Heart right ventricle (tissue), 16 donors: ENCODE data around the gene IPCEF1. TPM values are rescaled to one million over a fixed set of nuclear protein-coding genes. Genes with fewer than 3 reads are reported as not detected.

Source experiments
- ATAC-seq, 8 donors: fragments of 200-7000 bp; cut with Tn5 transposase; one replicate each; pipeline ENCODE4 v1.9.1; 2020; ENCODE audit warnings: mild to moderate bottlenecking in 8 of 8, moderate library complexity in 8 of 8, moderate number of reproducible peaks in 1 of 8
- DNase-seq, 2 donors: peaks; one replicate each; pipeline ENCODE4 v3.0.0-alpha.2; 2020
- H3K27ac ChIP-seq, 10 donors: fragments of 200-600 bp; sonication (generic) in 2 of 10; one replicate each; pipeline versions ENCODE4 v1.5.0 to v1.8.0; 2020 to 2022; ENCODE audit warnings: mild to moderate bottlenecking in 3 of 10
- H3K27me3 ChIP-seq, 7 donors: fragments of 200-600 bp; one replicate each; pipeline ENCODE4 v1.8.0; 2021 to 2022; ENCODE audit warnings: mild to moderate bottlenecking in 2 of 7
- H3K36me3 ChIP-seq, 9 donors: fragments of 200-600 bp; sonication (generic) in 1 of 9; one replicate each; pipeline versions ENCODE4 v1.5.0 to v1.8.0; 2020 to 2022; ENCODE audit warnings: mild to moderate bottlenecking in 2 of 9
- H3K4me1 ChIP-seq, 9 donors: fragments of 200-600 bp; sonication (generic) in 1 of 9; one replicate each; pipeline versions ENCODE4 v1.5.0 to v1.8.0; 2020 to 2022; ENCODE audit warnings: mild to moderate bottlenecking in 4 of 9
- H3K4me3 ChIP-seq, 10 donors: fragments of 200-600 bp; sonication (generic) in 2 of 10; one replicate each; pipeline versions ENCODE4 v1.5.0 to v1.8.0; 2020 to 2022; ENCODE audit warnings: mild to moderate bottlenecking in 7 of 10, moderate library complexity in 2 of 10
- H3K9me3 ChIP-seq, 11 donors: fragments of 200-600 bp in 10 of 11; sonication (generic) in 2 of 11; one replicate each; pipeline versions ENCODE4 v1.5.0 to v1.8.0; 2013 to 2022; ENCODE audit warnings: mild to moderate bottlenecking in 2 of 11, control low read depth in 1 of 11, moderate library complexity in 1 of 11
- CTCF ChIP-seq, 9 donors: fragments of 200-600 bp; sonication (generic) in 2 of 9; IDR thresholded peaks; one replicate each; pipeline versions ENCODE4 v1.5.0 to v1.8.0; 2021 to 2022; ENCODE audit warnings: antibody characterized with exemption in 9 of 9, mild to moderate bottlenecking in 5 of 9, moderate library complexity in 1 of 9
- WGBS, 2 donors: extraction: QIAGEN DNeasy Blood & Tissue Kit; methylation state at CpG; one replicate each; pipeline ENCODE4 v1.1.7; 2013; ENCODE audit warnings: inconsistent platforms in 1 of 2; 5-methylcytosine and 5-hydroxymethylcytosine counted together
- intact Hi-C, 10 donors: fragments of 100-400 bp; cut with DNase I; formaldehyde crosslinking; loops; one replicate each; pipeline versions ENCODE4 v1.11.1 to v1.14.2; 2022
- polyA plus RNA-seq, 2 donors: library from polyadenylated mRNA; stranded (reverse); fragments of 200-250 nt; gene quantifications; one replicate each; pipeline ENCODE4 v1.2.3, GENCODE V29; 2013
- total RNA-seq, 10 donors: library from RNA; stranded (reverse); fragmentation: NEBNext Ultra II Directional in 3 of 10; extraction: Animal tissue kit (Norgen Biotek cat#: 25700) in 3 of 10; gene quantifications; one replicate each; pipeline versions ENCODE4 v1.2.1 to v1.2.4, GENCODE V29; 2021 to 2023
- donor health status: Arrhythmogenic right ventricular cardiomyopathy.
- donor health status: ischemic (EF 13 %, LVEDD 7.1; RV severe dilation, severe dysfunction).
- donor health status: healthy with polysubstance abuse.
- donor health status: DM: no; HTN: yes; CAD: no.
- donor health status: DM: no; HTN: no; CAD: no.
- donor health status: ischemic (EF 25% LVEDD 6.9; RV normal size, moderate dysfunction).
- donor health status: ischemic (EF 25% LVEDD 5.7; RV mildly dilated, moderate dysfunction).
- donor health status: healthy.
- donor health status: DM: yes; HTN: yes; CAD: no.
- donor health status: Ischemic cardiomyopathy.
- donor health status: ischemic (EF 35%, LVEDD 5.7; RV mildly dilated, moderate dysfunction).
- donor health status: nonischemic (EF 11% LVEDD 7.7; RV severe dilation, severe dysfunction).
- donor health status: DM: yes; HTN: yes; CAD: no.
- donor health status: PGD.
- donor health status: ischemic (EF 29% LVEDD 5.4; RV normal size, mild dysfunction).
- donor health status: nonischemic (EF 23%, LVEDD 6.1; RV moderate dilation, normal function).

Gene IPCEF1
- total and polyA plus RNA-seq, 12 donors = 0.06 to 5.0 (median 1.4) TPM

- H3K36me3 ChIP-seq = no peaks in the 10 kb centered on the region
- TF ChIP-seq CTCF (IDR thresholded peaks at IDR 0.05) = no peak
- DNase-seq = no peak
- no peak overlapping the region for H3K27ac ChIP-seq
- peaks cover 0 to 3% (median 0%) of the 10 kb centered on the region in 7 donors for H3K27me3 ChIP-seq
- H3K4me1 ChIP-seq = peaks cover 0 to 10% (median 0%) of the 10 kb centered on the region in 9 donors
- ATAC-seq = no peak
- 70 to 93% methylated on average over 2 of the region's 2 CpGs for WGBS, 2 donors
- no peak overlapping the region for H3K4me3 ChIP-seq
- intact Hi-C loops = no loop called here
- H3K9me3 ChIP-seq = no peaks in the 10 kb centered on the region
Measured at GRCh38 chr6:154140743-154141142, 215.9 kb downstream of the IPCEF1 start.

- whole genome bisulfite sequencing, 2 donors = 74 to 84% methylated on average over 6 of the region's 6 CpGs
- ATAC-seq (no peak), DNase-seq (no peak)
- no peak for TF ChIP-seq CTCF (IDR thresholded peaks at IDR 0.05)
- intact Hi-C loops = no loop called here
- Histone ChIP-seq H3K9me3 (no peaks in the 10 kb centered on the region), H3K4me1 (peaks cover 0 to 10% (median 0%) of the 10 kb centered on the region in 9 donors), H3K27ac (peak overlapping the region in 1 of 10 donors; percentile 40), H3K27me3 (peaks cover 0 to 3% (median 0%) of the 10 kb centered on the region in 7 donors), H3K4me3 (no peak overlapping the region), H3K36me3 (no peaks in the 10 kb centered on the region)
Measured at GRCh38 chr6:154139892-154140291, 216.7 kb downstream of the IPCEF1 start.

- Histone ChIP-seq H3K4me1 (peaks cover 0 to 10% (median 0%) of the 10 kb centered on the region in 9 donors), H3K9me3 (no peaks in the 10 kb centered on the region), H3K27me3 (peaks cover 0 to 3% (median 0%) of the 10 kb centered on the region in 7 donors), H3K27ac (peak overlapping the region in 1 of 10 donors; percentile 40), H3K4me3 (no peak overlapping the region), H3K36me3 (no peaks in the 10 kb centered on the region)
- DNase-seq (no peak), ATAC-seq (no peak)
- intact Hi-C loops = no loop called here
- 88 to 89% methylated on average over 6 of the region's 6 CpGs for WGBS, 2 donors
- no peak for TF ChIP-seq CTCF (IDR thresholded peaks at IDR 0.05)
Measured at GRCh38 chr6:154138793-154139192, 217.8 kb downstream of the IPCEF1 start.

- H3K4me1 ChIP-seq = peaks cover 0 to 9% (median 0%) of the 10 kb centered on the region in 9 donors
- peaks cover 0 to 3% (median 0%) of the 10 kb centered on the region in 7 donors for H3K27me3 ChIP-seq
- H3K36me3 ChIP-seq = no peaks in the 10 kb centered on the region
- ATAC-seq (no peak), DNase-seq (no peak)
- intact Hi-C loops = no loop called here
- no peaks in the 10 kb centered on the region for H3K9me3 ChIP-seq
- no peak overlapping the region for H3K4me3 ChIP-seq
- WGBS, 2 donors = 88 to 89% methylated on average over 8 of the region's 8 CpGs
- H3K27ac ChIP-seq = no peak overlapping the region
- TF ChIP-seq CTCF (IDR thresholded peaks at IDR 0.05) = no peak
Measured at GRCh38 chr6:154134471-154135147, 222.0 kb downstream of the IPCEF1 start.
